GM21526 (cell line): Measurements from ENCODE around the gene PARP4.
"Not testable (repeated sequence)": the region's sequence is repeated elsewhere in the genome, so short reads cannot be mapped to it uniquely, and the experiment has no call there.

Experiments
- ATAC-seq: cut with Tn5 transposase; IDR thresholded peaks from one replicate; pipeline ENCODE4 v1.9.1; 2021; ENCODE audit warnings: moderate library complexity; ENCODE audit not compliant: unreplicated experiment, low FRiP score

The PARP4 gene

DNA sequence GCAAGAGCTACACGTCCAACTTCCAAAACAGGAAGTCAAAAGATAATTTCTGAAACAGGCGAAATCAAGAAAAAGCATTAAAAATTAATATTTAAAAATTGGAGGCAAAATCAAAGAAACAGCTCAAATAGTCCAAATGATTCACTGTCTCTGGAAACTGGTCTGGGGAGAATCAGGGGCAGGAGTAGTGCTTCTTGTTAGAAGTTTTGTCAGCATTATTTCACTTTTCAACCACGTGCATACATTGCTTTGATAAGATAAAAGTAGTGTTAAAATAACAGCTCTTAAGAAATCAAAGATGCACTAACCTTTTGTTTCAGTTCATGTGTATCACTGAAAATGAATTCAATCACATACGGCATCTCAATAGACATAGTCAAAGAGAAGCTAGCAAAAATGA, 53.8 kb downstream of the PARP4 start:
- ATAC-seq: no peak

DNA sequence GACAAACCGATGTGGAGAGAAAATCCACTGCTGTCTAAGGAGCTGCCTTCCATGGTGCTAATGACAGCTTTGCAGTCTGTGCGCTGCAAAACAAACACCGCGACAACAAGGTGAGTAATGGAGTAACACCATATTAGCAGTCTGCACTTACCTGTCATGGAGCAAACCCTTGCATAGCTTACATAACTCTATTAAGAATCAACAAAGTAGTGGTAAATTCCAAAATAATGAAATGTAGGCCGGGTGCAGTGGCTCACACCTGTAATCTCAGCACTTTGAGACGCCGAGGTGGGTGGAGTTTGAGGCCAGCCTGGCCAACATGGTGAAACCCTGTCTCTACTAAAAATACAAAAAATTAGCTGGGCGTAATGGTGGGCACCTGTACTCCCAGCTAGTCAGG, 56.2 kb downstream of the PARP4 start:
- ATAC-seq: no peak

DNA sequence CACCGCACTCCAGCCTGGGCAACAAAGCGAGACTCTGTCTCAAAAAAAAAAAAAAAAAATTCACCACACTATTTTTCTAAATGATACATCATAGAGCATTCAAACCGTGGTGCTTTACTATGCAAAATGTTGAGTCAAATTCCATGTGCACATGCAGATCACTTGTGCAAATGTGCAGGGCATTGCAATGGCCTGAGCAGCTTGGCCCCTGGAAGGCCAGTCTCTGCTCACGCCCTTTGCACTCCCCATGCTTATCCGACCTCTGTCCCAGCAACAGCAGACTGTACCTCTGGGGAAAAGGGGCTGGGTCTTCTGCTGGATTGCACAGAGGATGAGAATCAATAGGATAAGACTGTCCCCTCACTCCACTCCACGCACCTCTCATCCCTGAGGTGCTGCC, 58.5 kb downstream of the PARP4 start:
- ATAC-seq: no peak

DNA sequence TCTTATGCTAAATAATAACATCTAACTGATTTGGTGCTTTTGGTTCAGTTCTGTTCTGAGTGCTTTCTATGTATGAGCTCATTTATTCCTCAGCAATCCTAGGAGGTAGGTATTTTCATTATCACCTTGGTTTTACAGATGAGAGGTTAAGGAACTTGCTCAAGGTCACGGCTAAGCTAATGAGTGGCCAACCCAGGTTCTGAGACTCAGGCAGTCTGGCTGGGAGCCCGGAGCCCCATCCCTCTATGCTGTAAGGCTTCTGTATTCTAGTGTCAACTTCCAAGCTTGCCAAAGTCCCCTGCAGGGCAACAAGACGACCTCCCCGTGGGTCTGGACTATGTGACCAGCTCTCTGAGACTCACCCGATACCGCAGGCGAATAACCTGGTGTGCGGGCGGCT, 60.5 kb downstream of the PARP4 start:
- ATAC-seq: no peak

DNA sequence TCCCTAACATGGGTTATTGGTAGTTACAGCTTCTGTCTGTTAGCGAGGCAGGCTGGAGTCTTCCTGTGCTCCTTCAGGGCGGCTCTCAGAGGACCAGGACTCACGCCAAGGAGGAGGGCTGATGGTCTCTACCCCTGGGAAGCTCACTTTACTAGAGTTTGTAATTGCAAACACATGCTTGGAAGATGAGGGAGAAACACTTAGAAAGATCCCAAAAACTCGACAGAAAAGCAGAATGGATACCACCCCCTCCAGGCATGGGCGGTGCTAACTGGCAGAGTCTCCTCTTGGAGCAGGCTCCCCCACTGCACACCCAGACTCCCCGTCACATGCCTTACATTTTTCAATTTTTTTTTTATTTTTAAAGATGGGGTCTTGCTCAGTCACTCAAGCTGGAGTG, 62.0 kb downstream of the PARP4 start:
- no peak for ATAC-seq

DNA sequence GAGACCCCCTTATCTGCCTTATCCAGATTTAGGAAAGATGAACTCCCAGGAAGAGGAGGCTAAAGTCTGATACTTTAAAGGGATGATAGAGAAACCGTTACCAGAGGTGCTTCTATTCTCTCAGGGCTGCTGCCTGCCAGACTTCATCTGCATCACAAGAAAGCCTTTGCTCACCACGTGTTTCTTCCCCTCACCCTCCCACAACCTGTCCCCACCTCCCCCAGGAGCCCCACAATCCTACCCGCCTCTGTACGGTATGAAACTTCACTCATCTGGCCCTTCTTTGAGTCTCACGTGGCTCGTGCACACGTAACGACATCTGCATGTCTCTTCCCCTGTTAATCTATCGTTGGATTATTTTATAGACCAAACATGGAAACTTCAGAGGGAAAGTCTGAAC, 67.7 kb downstream of the PARP4 start:
- not testable (repeated sequence) for ATAC-seq

DNA sequence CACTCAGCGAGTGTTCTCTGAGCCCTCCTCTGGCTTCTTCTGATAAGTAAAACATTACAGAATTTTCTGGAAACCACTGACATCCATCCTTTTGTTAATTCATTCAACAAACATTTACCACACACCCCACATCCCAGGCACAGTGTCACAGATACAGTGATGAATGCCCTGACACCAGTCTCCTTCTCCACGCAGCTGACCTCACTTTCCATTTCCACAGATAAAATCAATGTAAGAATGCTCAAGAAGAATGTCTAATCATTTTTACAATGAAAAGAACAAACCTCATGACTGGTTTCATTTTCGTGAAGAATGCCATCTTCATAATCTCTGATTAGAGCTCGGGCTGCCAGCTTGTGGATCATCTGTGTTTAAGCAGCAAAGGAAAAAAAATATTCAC, 69.2 kb downstream of the PARP4 start:
- ATAC-seq: no peak

DNA sequence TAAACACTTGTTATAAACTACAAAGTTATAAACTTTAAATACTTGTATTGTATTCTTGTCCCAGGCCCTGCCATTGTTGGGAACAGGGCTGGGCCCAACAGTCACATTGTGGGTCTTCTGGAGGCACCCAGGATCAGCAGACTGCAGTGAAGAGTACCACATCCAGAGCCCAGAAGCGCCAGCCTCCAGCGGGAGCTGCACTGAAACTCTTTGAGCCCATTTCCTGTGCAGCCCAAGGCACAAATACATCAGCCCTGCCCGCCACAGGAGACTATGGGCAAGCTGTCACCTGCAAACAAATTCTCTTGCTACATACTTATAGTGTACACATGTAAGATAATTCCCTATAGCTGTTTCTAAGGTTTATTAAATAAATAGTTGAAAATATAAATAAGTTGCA, 86.5 kb downstream of the PARP4 start:
- not testable (repeated sequence) for ATAC-seq

DNA sequence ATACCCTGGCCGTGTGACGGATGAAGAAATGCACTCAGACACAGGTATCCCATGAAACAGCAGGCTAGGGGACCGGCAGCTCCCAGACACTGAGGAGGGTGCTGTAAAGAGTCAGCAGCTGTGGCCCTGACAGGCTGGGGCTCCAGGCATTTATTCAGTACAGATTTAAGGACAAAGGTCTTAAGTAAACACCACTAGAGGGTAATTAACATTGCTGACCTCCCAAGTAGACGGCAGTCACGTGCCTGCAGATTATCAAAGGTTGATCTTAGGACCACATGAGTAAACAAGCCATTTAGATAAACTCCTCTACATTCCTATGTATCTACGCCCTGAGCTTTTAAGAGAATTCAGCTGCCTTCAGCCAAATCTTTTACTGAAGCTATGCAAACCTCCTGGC, 92.9 kb downstream of the PARP4 start:
- not testable (repeated sequence) for ATAC-seq

DNA sequence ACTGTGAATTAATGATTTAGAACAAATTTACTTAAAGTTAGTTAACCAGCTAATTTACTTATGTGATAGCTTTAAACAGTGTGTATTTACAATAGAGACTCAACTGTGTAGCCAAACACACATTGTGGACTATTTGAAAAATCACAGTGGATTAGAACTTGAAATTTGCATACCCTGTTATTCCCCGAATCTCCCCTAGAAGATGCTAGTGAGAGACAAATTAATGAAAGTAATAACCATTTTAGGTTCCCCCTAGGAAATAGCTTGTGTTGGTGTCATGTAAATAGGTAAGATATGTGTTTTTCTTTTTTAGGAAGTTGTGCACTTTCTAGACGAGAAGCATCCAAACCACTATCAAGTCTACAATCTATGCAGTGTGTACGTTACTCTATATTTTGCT, 104.7 kb downstream of the PARP4 start:
- ATAC-seq: no peak

DNA sequence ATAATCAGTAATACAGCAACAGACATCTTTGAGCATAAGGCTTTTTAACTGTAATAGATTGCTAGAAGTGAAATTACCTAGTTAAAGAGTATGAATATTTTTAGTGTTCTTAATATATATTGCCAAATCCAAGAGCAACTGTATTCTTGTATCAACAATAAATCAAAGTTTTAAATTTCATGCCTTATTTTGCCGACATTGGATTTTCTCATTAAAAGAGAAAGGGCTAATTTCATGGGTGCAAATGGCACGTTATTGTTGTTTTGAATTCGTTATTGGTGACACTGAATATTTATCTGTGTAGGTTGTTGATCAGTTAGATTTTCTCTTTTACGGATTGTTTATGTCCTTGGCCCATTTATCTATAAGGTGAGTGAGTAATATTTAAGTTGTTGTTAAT, 106.1 kb downstream of the PARP4 start:
- no peak for ATAC-seq

DNA sequence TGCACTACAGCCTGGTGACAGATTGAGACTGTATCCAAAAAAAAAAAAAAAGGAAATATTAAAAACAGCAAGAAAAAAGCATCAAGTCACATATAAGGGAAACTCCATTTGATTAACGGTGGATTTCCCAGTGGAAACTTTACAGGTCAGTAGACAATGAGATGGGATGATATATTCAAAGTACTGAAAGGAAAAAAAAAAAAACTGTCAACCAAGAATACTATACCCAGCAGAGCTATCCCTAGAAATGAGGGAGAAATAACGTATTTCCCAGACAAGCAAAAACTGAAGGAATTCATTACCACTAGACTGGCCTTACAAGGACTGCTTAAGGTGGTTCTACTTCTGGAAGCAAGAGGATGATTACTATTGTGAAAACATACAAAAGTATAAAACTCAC, 115.8 kb downstream of the PARP4 start:
- ATAC-seq: no peak

DNA sequence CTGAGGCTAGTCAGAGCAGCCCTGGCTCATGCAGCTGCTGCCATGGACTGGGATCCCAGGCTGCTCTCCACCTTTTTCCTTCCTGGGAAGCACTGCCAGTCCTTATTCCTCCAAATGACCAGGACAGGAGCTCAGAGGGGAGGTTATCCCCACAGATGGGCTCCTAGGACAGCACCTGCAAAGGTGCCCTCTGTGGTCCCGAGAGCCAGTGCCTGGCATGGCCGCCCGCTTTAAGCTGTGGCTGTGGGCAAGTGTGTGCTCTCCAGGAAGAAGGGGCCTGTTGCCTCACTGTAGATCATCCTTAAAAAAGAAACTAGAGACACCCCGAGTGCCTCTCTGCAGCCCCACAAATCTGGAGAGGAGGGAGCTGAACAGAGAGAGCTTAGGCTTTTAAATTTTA, 119.6 kb downstream of the PARP4 start:
- no peak for ATAC-seq

DNA sequence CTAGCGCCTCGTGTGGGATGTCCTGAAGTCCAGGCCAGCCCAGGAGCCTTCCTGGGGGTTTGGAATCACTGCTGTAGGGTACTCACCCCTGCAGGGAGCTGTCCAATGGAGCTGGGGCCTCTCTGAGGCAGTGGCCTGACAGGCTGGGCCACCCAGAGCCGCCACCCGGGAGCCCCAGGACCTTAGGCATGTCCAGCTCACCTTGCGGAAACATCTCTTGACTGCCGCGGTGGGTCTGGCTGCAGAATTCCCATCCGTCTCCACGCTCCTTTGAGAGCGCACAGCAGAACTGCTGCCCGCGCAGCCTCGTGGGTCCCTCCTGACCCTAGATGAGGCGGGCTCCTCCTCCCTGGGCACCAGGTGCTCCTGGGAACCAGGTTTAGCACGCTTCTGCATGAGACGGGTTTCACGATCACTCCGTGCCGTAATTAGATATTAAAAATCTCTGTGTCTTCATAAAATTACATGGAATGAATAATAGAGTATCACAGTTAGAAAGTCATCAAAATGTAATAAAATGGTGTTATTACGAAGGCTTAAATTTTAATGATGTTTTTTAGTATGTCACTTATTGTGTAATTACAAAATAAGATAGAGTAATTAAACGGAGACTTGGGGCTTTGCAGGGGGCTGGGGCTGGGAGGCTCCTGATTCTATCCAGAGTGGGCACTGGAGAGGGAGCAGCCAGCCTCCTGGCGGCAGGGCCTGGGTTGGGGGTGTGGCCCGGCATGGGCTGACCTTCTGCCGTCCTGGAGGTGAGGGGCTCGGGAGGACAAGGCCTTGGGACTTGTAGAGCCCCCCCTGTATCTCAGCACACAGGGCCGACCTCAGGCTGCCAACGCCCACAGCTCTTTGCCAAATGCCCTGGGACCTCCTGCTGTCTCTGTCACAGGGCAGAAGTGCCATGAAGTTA, 120.6 kb downstream of the PARP4 start:
- not testable (repeated sequence) for ATAC-seq

DNA sequence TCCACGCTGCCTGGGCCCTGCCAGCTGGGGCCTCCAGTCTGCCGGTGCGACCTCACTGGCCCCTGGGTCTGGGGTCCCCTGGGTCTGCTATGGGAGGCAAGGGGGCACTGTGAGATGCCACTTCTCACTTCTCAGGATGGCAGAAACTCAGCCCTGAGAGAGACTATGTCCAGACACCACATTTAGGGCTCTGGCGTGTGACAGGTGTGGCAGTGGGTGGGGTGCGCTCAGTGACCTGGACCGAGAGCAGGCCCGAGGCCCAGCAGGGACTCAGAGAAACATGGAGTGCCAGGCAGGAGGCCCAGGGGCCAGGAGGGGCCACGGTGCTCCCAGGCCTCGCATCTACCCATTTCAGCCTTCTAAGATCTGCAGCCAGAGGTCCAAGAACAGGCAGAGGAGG, 121.8 kb downstream of the PARP4 start:
- not testable (repeated sequence) for ATAC-seq

DNA sequence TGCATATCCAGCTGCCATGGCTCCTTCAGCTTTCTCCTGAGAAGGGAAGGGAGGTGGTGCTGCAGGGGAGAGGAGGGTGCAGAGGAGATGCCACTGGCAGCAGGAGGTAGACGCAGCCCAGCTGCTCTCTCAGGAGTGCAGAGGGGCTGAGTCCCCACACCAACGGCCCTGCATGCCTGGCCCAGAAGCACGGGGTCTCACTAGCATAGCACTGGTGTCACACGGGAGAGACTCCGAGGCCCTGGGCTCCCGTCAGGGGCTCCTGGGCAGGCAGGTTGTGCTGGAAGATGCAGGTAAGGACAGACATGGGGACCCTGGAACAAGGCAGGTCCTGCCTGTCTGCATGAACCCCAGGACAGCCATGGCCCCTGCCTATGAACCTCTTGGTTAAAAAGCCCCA, 123.1 kb downstream of the PARP4 start:
- no peak for ATAC-seq

DNA sequence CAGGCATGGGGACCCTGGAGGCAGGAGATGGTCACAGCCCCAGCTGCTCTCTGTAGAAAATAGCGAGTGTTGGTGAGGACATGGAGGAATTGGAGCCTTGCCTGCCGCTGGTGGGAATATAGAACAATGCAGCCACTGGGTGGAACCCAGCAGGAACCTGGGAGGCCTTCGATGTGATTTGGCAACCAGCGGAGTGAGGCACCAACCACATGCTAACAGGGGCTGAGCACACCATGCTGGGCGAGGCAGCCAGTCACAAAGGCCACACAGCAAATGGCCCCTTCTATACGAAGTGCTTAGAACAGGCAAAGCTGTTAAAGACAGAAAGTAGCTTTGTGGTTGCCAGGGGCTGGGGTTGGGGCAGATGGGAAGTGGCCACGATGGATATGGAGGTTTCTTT, 123.8 kb downstream of the PARP4 start:
- not testable (repeated sequence) for ATAC-seq

DNA sequence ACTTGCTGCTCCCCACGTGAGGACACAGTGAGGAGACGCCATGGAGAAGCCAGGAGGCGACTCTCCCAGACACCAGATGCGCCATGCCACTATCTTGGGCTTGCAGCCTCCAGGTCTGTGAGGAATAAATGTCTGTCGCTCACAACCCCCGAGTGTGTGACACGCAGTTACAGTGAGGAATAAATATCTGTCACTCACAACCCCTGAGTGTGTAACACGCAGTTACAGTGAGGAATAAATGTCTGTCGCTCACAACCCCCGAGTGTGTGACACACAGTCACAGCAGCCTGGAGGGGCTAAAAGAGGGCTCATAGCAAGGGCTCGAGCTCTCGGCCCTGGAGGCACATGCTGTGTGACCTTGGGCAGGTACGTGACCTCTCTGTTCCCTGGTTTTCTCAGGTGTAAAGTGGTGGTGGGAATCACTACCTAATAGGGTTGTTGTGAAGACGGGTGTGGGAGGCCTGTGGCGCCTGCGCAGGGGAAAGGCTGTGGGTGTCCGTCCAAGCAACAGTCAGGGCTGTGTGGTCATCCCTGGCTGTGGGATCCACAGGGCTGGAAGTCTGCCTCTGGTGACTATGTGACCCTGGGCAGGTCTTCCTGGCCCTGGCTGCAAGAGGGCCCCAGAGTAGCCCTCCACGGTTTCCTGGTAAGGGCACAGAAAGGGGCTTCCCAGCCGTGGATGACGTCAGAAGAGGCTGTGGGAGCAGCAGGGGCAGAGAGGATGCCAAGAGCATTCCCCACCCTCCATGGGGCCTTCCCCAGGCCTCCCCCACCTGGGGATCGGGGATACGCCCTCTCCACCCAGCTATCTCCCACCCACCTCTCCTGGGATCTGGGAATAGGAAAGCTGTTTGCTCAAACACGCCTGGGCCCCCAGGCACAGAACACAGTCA, 125.5 kb downstream of the PARP4 start:
- ATAC-seq: no peak

DNA sequence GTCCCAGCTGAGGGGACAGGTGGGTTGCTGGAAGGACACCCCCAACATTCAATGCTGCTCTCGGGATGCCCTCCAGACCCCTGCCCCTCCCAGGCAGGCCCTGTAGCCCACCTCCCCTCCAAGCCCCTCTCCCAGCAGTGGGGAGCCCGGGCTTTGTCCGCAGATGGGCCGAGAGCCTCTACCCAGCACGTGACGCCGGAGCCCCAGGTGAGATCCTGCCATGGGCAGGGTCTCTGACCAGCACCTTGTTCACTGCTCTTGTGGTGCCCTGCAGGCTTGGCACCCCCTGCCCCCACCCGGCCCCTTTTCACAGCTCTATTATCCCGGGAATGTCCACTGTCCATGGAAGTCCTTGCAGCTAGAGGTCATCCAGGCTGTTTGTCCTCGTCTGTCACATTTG, 126.7 kb downstream of the PARP4 start:
- no peak for ATAC-seq

DNA sequence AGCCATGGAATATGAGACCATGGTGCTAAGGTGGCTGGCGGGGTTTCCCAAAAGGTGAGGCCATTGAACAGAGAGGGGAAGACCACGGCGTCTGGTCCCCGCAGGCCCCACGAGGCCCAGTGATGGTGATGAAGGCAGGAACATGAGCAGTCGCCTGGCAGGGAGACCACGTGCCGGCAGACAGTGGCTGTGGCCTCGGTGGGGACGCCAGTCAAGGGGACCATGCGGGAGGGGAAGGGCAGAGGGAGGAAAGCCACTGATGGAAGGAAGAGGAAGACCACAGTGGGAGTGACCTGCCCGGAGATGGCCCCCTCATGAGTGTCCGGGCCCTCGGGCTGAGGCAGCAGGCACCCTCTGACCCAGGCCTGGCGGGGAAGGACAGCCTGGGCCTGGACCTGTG, 127.6 kb downstream of the PARP4 start:
- not testable (repeated sequence) for ATAC-seq

DNA sequence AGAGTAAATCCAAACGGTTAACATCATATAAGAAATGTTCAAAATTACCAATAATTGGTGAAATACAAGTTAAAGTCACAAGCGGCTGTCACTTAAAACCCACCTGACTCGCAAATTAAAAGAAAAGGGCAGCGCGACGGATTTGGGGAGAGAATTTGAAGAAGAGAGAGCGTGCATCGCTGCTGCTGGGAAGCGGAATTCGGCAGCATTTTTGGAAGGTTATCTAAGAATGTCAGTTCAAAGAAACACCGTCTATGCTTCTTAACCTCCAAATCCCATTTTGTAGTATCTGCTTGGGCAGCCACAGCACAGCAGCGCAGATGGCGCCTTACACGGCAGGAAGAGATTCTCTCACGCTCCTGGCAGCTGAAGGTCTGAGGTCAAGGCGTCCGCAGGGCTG, 128.5 kb downstream of the PARP4 start:
- not testable (repeated sequence) for ATAC-seq
